K562 (cell line): ENCODE data around the gene SGMS1. TPM values are rescaled to one million over a fixed set of nuclear protein-coding genes. Genes with fewer than 3 reads are reported as not detected.

Source experiments
- ATAC-seq: fragments of 200-7000 bp; cut with Tn5 transposase; 3 replicates; pipeline ENCODE4 v1.9.1; 2020; ENCODE audit warnings: moderate library complexity
- BruUV-seq: library from RNA; stranded (reverse); fragments of 400-500 nt; replicated peaks from 2 replicates; lab custom pipeline; 2021; lab: Mats Ljungman, UMichigan
- CTCF ChIA-PET: fragments of 300-600 bp; formaldehyde crosslinking; extraction: SDS; loops from one replicate; lab custom pipeline; 2021; ENCODE audit warnings: low intra/inter-chr PET ratio; lab: Yijun Ruan, JAX
- POLR2A ChIA-PET: fragments of 300-600, 350-650 bp; sonication (Branson Sonifier 250); formaldehyde crosslinking; extraction: SDS; loops from one replicate; lab custom pipeline; 2021; ENCODE audit warnings: antibody characterized with exemption, inconsistent platforms; lab: Yijun Ruan, JAX
- DNase-seq, 4 experiments: peaks; one replicate each; pipeline versions ENCODE4 v3.0.0 to v3.0.0-alpha.2; 2011 to 2018; ENCODE audit warnings: low spot score in 3 of 4, mixed read lengths in 3 of 4; ENCODE audit errors: extremely low read depth in 1 of 4
- FAIRE-seq: peaks from 2 replicates; lab custom pipeline; 2011; peaks lifted over from hg19 to GRCh38; lab: Jason Lieb, UNC
- H2AFZ ChIP-seq: 2 replicates; pipeline ENCODE4 v1.6.0; 2011; ENCODE audit warnings: low read depth, low read length, control low read depth, inconsistent platforms
- H3K27ac ChIP-seq: fragments of 200-600 bp; 3 replicates; pipeline ENCODE4 v1.8.0; 2011; ENCODE audit warnings: low read depth, mild to moderate bottlenecking, control low read depth, inconsistent platforms, low read length, moderate library complexity, mixed read lengths; ENCODE audit errors: extremely low read depth
- H3K27me3 ChIP-seq, 2 experiments: fragments of 300-600 bp in 1 of 2; 2 replicates in 1 of 2; 3 replicates in 1 of 2; pipeline versions ENCODE4 v1.6.0 to v1.8.0; 2011; ENCODE audit warnings: inconsistent platforms in 2 of 2, low read length in 2 of 2, mild to moderate bottlenecking in 1 of 2, mixed read lengths in 1 of 2, moderate library complexity in 1 of 2; ENCODE audit not compliant: control insufficient read depth in 2 of 2, insufficient read depth in 2 of 2
- H3K36me3 ChIP-seq: fragments of 300-600 bp; 3 replicates; pipeline ENCODE4 v1.8.0; 2011; ENCODE audit warnings: mild to moderate bottlenecking, low read length, inconsistent platforms; ENCODE audit not compliant: control insufficient read depth, insufficient read depth
- H3K4me1 ChIP-seq, 2 experiments: fragments of 200-600 bp in 1 of 2; replicated peaks in 1 of 2; 2 replicates in 1 of 2; 3 replicates in 1 of 2; pipeline versions ENCODE4 v1.5.1 to v1.8.0; 2011; ENCODE audit warnings: inconsistent platforms in 2 of 2, low read length in 2 of 2, mild to moderate bottlenecking in 1 of 2, mixed read lengths in 1 of 2, moderate library complexity in 1 of 2; ENCODE audit not compliant: control insufficient read depth in 2 of 2, insufficient read depth in 2 of 2
- H3K4me2 ChIP-seq: 2 replicates; pipeline ENCODE4 v1.6.1; 2011; ENCODE audit warnings: low read length, control low read depth, inconsistent platforms, mixed read lengths; ENCODE audit not compliant: insufficient read depth
- H3K4me3 ChIP-seq: fragments of 200-600 bp; sonication (generic), shearing (Covaris generic); 2 replicates; pipeline ENCODE4 v1.5.1; 2016; ENCODE audit warnings: control low read depth, inconsistent platforms
- H3K79me2 ChIP-seq: fragments of 200-600 bp; 3 replicates; pipeline ENCODE4 v1.8.0; 2011; ENCODE audit warnings: low read length, inconsistent platforms; ENCODE audit not compliant: control insufficient read depth, insufficient read depth
- H3K9ac ChIP-seq, 2 experiments: 2 replicates each; pipeline versions ENCODE4 v1.6.0 to v1.6.1; 2011; ENCODE audit warnings: low read depth in 2 of 2, low read length in 2 of 2, control low read depth in 1 of 2, inconsistent platforms in 1 of 2, mild to moderate bottlenecking in 1 of 2, mixed read lengths in 1 of 2; ENCODE audit not compliant: insufficient read depth in 1 of 2
- H3K9me1 ChIP-seq: one replicate; pipeline ENCODE4 v1.6.0; 2011; ENCODE audit warnings: inconsistent platforms, mild to moderate bottlenecking, low read length, moderate library complexity; ENCODE audit not compliant: control insufficient read depth, insufficient read depth
- H3K9me3 ChIP-seq: replicated peaks from 2 replicates; pipeline ENCODE4 v1.5.1; 2011; ENCODE audit warnings: low read depth, low read length, inconsistent platforms; ENCODE audit not compliant: control insufficient read depth, insufficient read depth
- H4K20me1 ChIP-seq: replicated peaks from 2 replicates; pipeline ENCODE4 v1.6.1; 2011; ENCODE audit warnings: low read length, inconsistent platforms, mixed read lengths; ENCODE audit not compliant: control insufficient read depth, insufficient read depth
- BCLAF1 ChIP-seq, 2 experiments: fragments of 450-650 bp in 1 of 2; IDR thresholded peaks; 2 replicates each; pipeline ENCODE4 v1.6.1; 2011 to 2017; ENCODE audit warnings: low read depth in 2 of 2, antibody characterized with exemption in 1 of 2, borderline replicate concordance in 1 of 2, low read length in 1 of 2, mild to moderate bottlenecking in 1 of 2, mixed read lengths in 1 of 2; ENCODE audit not compliant: control insufficient read depth in 1 of 2
- BHLHE40 ChIP-seq: IDR thresholded peaks from 2 replicates; pipeline ENCODE4 v1.6.1; 2011; ENCODE audit warnings: low read length, improper control_type of control experiment
- DPF2 ChIP-seq: fragments of 450-650 bp; IDR thresholded peaks from 2 replicates; pipeline ENCODE4 v1.6.1; 2016
- GABPB2 ChIP-seq: fragments of 250-450 bp; sonication (Bioruptor Pico); conservative IDR thresholded peaks from 2 replicates; pipeline ENCODE4 v1.5.1; 2021; ENCODE audit warnings: mild to moderate bottlenecking
- NR3C1 ChIP-seq: sonication (generic); formaldehyde crosslinking; IDR thresholded peaks from 2 replicates; pipeline ENCODE4 v1.8.1; 2022; ENCODE audit warnings: missing genetic modification reagents
- RAD51 ChIP-seq: fragments of 450-650 bp; IDR thresholded peaks from 2 replicates; pipeline ENCODE4 v1.7.1; 2016; ENCODE audit warnings: low read depth, mild to moderate bottlenecking, borderline replicate concordance
- TOE1 ChIP-seq, 2 experiments: fragments of 450-650 bp in 1 of 2; sonication (generic) in 1 of 2; formaldehyde crosslinking in 1 of 2; IDR thresholded peaks; 2 replicates each; pipeline versions ENCODE4 v1.7.1 to v1.8.0; 2016 to 2022; ENCODE audit warnings: borderline replicate concordance in 2 of 2, mild to moderate bottlenecking in 2 of 2, antibody characterized with exemption in 1 of 2, inconsistent platforms in 1 of 2, low read depth in 1 of 2, missing genetic modification reagents in 1 of 2, moderate library complexity in 1 of 2
- ZBTB40 ChIP-seq, 2 experiments: fragments of 450-650 bp in 1 of 2; sonication (generic) in 1 of 2; formaldehyde crosslinking in 1 of 2; IDR thresholded peaks; 2 replicates each; pipeline versions ENCODE4 v1.7.1 to v1.9.0; 2016 to 2022; ENCODE audit warnings: inconsistent platforms in 1 of 2, mild to moderate bottlenecking in 1 of 2, missing genetic modification reagents in 1 of 2
- WGBS: fragments of 100-300 bp; shearing (Covaris generic); methylation state at CpG from one replicate; pipeline ENCODE4 v1.1.6; 2016; ENCODE audit warnings: low coverage, mixed read lengths; ENCODE audit not compliant: insufficient coverage; ENCODE audit errors: missing lambda C conversion rate; 5-methylcytosine and 5-hydroxymethylcytosine counted together
- in situ Hi-C: fragments of 300-500 bp; cut with MboI; formaldehyde crosslinking; loops from 4 replicates; pipeline ENCODE4 v1.15.0; 2018; ENCODE audit warnings: inconsistent platforms, mixed read lengths
- intact Hi-C: fragments of 100-400 bp; cut with micrococcal nuclease; formaldehyde crosslinking; loops from 2 replicates; pipeline ENCODE4 v1.14.2; 2022
- polyA plus RNA-seq, 8 experiments: library from polyadenylated mRNA; depleted of rRNA in 4 of 8; stranded (reverse) in 5 of 8; unstranded in 3 of 8; fragments of >200 nt; fragmentation: Nextera tagmentation in 2 of 8; fragmentation: Illumina TruSeq in 1 of 8; extraction: Ambion mirVana in 2 of 8; extraction: Trizol in 1 of 8; gene quantifications; 2 replicates each; pipeline versions ENCODE4 v1.2.1 to v1.2.3, GENCODE V29; 2011 to 2014; ENCODE audit warnings: inconsistent platforms in 1 of 8, missing spikeins in 1 of 8
- total RNA-seq, 7 experiments: library from RNA; depleted of rRNA in 6 of 7; stranded (reverse); fragments of >200 nt in 6 of 7; fragmentation: Illumina TruSeq in 2 of 7; extraction: Trizol in 2 of 7; gene quantifications; 2 replicates each; pipeline versions ENCODE4 v1.2.1 to v1.2.3, GENCODE V29; 2011 to 2021; ENCODE audit warnings: low replicate concordance in 1 of 7

The SGMS1 gene
- total and polyA plus RNA-seq, 9 of the 15 experiments (the other 6 are each of a cell fraction or from before 2014, with no cell fraction given): 22.6 to 232 (median 82.2) TPM

GRCh38 chr10:50281967-50282522 is 341.7 kb downstream of the SGMS1 start:
- H3K27ac ChIP-seq: no peak overlapping the region
- peak; percentile 40 for FAIRE-seq
- intact Hi-C loops: no loop called here
- no peak; the same call in 2 of the 3 replicates for ATAC-seq
- no peaks in the 10 kb centered on the region for H4K20me1 ChIP-seq
- no peaks in the 10 kb centered on the region for H3K36me3 ChIP-seq
- in situ Hi-C loops: no loop called here
- peak overlapping the region; percentile 56 for H2AFZ ChIP-seq
- no TSS peak for BruUV-seq
- no peaks in the 10 kb centered on the region for H3K9me1 ChIP-seq
- H3K4me2 ChIP-seq: no peak overlapping the region
- peaks cover 7 to 12% of the 10 kb centered on the region in 2 experiments; a peak in 3 of 5 replicates for H3K4me1 ChIP-seq
- no peaks in the 10 kb centered on the region for H3K27me3 ChIP-seq
- H3K9me3 ChIP-seq: no peaks in the 10 kb centered on the region
- no peaks in the 10 kb centered on the region for H3K79me2 ChIP-seq
- 55% methylated on average over 4 of the region's 4 CpGs for WGBS
- H3K4me3 ChIP-seq: no peak overlapping the region
- DNase-seq: no peak
- H3K9ac ChIP-seq: no peak overlapping the region
- POLR2A ChIA-PET: interaction anchor here (0.7 to 1.8 kb wide), 2 partner anchors 11 to 22 kb away, joined by 4 to 8 read pairs; no protein-coding TSS in a partner anchor
- CTCF ChIA-PET: no interaction called here
- TF ChIP-seq BCLAF1 (IDR thresholded peaks at IDR 0.05; ENCODE audit: borderline replicate concordance in 1 of 2, control insufficient read depth in 1 of 2, low read depth in 2 of 2, low read length in 1 of 2) (no peak), BHLHE40 (0 out of 2 replicates have a peak, but pooled peaks have one; percentile 14), GABPB2 (CRISPR knock-in tag) (no peak), RAD51 (peak; percentile 18; the same call in 1 of the 2 replicates), NR3C1 (no peak), DPF2 (0 out of 2 replicates have a peak, but pooled peaks have one; percentile 7), ZBTB40 (IDR thresholded peaks at IDR 0.05) (no peak), ZBTB40 (CRISPR knock-in tag; IDR thresholded peaks at IDR 0.05) (no peak), TOE1 (IDR thresholded peaks at IDR 0.05; ENCODE audit: borderline replicate concordance) (peak; percentile 69; the same call in 1 of the 2 replicates), TOE1 (CRISPR knock-in tag; IDR thresholded peaks at IDR 0.05; ENCODE audit: borderline replicate concordance, low read depth) (no peak)
